ENCODE data around the gene VAV1.

The VAV1 gene

DNA sequence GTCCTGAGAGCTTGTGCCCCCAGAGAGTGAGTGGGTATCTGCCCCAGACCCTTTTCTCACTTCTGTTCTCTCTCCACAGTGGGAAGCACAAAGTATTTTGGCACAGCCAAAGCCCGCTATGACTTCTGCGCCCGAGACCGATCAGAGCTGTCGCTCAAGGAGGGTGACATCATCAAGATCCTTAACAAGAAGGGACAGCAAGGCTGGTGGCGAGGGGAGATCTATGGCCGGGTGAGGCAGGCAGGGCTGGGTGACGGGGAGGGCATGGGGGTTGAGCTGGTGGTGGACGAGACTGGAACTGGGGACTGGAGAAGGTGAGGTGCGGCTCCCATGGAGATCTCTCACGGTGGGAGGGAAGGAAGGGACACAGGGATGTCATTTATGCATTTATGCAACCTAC lies 81.4 kb downstream of the VAV1 start:
- no peak overlapping the region for H3K27ac ChIP-seq
- TF ChIP-seq ZFX (IDR thresholded peaks at IDR 0.05): no peak
- TF ChIP-seq, protein P1, sequence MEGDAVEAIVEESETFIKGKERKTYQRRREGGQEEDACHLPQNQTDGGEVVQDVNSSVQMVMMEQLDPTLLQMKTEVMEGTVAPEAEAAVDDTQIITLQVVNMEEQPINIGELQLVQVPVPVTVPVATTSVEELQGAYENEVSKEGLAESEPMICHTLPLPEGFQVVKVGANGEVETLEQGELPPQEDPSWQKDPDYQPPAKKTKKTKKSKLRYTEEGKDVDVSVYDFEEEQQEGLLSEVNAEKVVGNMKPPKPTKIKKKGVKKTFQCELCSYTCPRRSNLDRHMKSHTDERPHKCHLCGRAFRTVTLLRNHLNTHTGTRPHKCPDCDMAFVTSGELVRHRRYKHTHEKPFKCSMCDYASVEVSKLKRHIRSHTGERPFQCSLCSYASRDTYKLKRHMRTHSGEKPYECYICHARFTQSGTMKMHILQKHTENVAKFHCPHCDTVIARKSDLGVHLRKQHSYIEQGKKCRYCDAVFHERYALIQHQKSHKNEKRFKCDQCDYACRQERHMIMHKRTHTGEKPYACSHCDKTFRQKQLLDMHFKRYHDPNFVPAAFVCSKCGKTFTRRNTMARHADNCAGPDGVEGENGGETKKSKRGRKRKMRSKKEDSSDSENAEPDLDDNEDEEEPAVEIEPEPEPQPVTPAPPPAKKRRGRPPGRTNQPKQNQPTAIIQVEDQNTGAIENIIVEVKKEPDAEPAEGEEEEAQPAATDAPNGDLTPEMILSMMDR (conservative IDR thresholded peaks at IDR 0.05): no peak

DNA sequence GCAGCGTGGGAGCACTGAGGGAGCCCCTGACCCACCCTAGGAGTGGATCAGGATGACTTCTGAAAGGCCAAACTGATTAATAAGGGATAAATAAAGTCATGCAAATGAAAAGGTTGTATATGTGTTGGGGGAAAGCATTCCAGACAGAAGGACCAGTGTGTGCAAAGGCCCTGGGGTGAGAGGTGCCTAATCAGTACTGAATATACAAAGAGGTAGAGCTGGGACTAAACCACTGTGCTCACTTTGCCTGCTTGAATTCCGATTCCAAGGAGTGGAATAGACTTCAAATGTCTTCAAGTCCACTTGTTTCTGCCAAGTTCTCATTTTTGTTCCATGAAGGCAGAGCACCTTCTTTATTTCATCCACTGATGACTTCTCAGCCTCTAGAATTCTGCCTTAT lies 82.2 kb downstream of the VAV1 start:
- TF ChIP-seq, protein P1 (conservative IDR thresholded peaks at IDR 0.05): no peak
- no peak for TF ChIP-seq ZFX (IDR thresholded peaks at IDR 0.05)
- H3K27ac ChIP-seq: no peak overlapping the region

DNA sequence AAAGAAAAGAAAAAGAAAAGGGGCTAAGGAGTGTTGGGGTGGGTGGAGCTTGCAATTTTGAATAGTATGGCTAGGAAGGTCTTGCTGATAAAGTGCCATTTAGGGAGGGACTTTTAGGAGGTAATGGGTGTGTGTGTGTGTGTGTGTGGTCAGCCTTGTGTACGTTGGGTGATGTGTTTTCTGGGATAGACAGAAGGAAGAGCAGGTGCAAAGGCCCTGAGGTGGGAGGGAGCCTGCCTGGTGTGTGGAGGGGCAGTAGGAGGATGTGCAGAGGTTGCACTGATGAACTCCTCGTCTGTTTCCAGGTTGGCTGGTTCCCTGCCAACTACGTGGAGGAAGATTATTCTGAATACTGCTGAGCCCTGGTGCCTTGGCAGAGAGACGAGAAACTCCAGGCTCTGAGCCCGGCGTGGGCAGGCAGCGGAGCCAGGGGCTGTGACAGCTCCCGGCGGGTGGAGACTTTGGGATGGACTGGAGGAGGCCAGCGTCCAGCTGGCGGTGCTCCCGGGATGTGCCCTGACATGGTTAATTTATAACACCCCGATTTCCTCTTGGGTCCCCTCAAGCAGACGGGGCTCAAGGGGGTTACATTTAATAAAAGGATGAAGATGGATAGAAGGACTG lies 84.4 kb downstream of the VAV1 start:
- no peak for TF ChIP-seq ZFX (IDR thresholded peaks at IDR 0.05)
- TF ChIP-seq, protein P1 (conservative IDR thresholded peaks at IDR 0.05): no peak
- no peak overlapping the region for H3K27ac ChIP-seq

DNA sequence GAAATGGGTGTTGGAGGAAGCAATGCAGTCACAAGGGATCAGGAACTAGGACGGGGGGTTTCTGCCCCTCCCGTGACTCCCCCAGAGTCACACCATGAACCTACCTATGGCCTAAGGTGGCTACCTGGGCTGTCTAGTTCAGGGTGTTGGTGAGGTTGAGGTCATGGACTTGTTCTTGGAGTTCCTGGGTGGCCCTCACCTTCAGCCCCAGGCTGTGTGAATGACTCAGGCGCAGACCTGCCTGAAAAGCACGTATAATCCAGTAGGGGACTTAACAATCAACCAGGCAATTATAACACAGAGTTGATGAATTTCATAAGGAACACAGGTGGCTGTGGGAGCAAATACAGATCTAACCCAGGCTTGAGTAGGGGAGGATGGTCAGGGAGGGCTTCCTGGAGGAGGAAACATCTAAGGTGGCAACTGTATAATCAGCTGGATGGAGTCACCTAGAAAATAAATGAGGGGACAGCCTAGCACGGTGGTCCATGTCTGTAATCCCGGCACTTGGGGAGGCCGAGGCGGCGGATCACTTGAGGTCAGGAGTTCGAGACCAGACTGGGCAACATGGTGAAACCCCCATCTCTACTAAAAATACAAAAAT lies 89.3 kb downstream of the VAV1 start:
- TF ChIP-seq, protein P1 (conservative IDR thresholded peaks at IDR 0.05): no peak
- H3K27ac ChIP-seq: no peak overlapping the region

DNA sequence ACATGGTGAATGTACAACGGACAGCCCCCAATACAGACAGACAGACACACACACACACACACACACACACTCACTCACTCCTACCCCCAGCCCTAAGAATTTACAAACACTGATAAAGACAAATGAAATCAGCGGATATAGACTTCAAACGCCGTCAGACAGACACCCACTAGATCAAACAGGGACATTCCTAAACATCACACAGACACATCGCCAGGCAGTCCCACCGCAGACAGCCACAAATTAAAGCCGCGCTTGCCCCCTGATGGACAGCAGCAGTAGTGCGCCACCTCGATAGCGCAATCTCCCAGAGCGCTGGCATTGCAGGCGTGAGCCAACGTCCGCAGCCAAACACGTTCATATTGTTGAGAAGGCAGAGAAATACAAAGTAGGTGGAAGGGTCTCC lies 90.2 kb downstream of the VAV1 start:
- TF ChIP-seq, protein P1 (conservative IDR thresholded peaks at IDR 0.05): peak; percentile 79
- TF ChIP-seq ZFX (IDR thresholded peaks at IDR 0.05): no peak
- H3K27ac ChIP-seq: no peak overlapping the region

DNA sequence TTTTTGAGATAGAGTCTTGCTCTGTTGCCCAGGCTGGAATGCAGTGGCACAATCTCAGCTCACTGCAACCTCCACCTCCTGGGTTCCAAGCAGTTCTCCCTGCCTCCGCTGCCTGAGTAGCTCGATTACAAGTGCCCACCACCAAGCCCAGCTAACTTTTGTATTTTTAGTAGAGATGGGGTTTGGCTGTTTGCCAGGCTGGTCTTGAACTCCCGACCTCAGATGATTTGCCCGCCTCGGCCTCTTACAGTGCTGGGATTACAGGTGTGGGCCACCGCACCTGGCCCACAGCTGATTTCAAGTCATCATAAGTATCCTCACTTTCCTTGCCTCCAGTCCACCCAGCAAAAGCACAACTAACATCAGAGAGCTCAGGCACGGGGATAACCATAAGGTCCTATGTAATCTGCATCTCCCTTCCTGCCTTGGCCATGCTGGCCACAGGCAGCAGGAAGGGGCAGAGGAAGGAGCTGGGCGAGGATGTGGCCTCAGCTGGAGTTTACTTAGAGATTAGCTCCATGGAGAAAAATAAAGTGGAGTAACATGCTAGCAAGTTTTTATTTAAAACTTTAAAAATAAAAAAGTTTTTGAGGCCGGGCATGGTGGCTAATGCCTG lies 91.9 kb downstream of the VAV1 start:
- TF ChIP-seq, protein P1 (conservative IDR thresholded peaks at IDR 0.05): no peak
- TF ChIP-seq ZFX (IDR thresholded peaks at IDR 0.05): no peak

DNA sequence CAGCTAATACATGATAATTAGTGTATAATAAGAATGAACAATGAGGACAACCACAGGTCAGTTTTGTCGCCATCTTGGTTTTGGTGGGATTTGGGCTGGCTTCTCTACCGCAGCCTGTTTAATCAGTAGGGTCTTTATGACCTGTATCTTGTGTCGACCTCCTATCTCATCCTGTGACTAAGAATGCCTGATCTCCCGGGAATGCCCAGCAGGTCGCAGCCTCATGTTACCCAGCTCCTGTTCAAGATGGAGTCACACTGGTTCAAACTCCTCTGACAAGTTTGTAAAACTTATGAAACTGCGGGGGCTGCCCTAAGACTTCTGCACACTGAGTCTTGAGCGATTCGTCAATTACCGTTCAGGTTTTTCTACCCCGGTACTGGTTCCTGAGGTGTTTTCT lies 93.3 kb downstream of the VAV1 start:
- H3K27ac ChIP-seq: no peak overlapping the region
- no peak for TF ChIP-seq ZFX (IDR thresholded peaks at IDR 0.05)
- TF ChIP-seq, protein P1 (conservative IDR thresholded peaks at IDR 0.05): no peak

More for the DNA sequence above, 91.9 kb downstream of the VAV1 start:
- H3K27ac ChIP-seq: no peak overlapping the region

Measured in C4-2B (cell line).